Stimulated activated CD8-positive, alpha-beta memory T cell treated with anti-CD3 and anti-CD28 coated beads, Interleukin-2, amount 100 ng/mL, for 1 hour (primary cell): ENCODE data around the gene CSKMT.
"Not testable (repeated sequence)": the region's sequence is repeated elsewhere in the genome, so short reads cannot be mapped to it uniquely, and the experiment has no call there.

Source experiments
- DNase-seq, 2 donors: peaks; one replicate each; pipeline ENCODE4 v3.0.0-alpha.2; 2020; ENCODE audit warnings: low read depth in 2 of 2

CSKMT gene

GRCh38 chr11:62689421-62690183, 24.5 kb downstream of the CSKMT start, which contains the start of gene LRRN4CL:
LRRN4CL (minus strand) TSS chr11:62689530; CDS start chr11:62688508, 1,022 bp downstream.
- no peak for DNase-seq

DNA sequence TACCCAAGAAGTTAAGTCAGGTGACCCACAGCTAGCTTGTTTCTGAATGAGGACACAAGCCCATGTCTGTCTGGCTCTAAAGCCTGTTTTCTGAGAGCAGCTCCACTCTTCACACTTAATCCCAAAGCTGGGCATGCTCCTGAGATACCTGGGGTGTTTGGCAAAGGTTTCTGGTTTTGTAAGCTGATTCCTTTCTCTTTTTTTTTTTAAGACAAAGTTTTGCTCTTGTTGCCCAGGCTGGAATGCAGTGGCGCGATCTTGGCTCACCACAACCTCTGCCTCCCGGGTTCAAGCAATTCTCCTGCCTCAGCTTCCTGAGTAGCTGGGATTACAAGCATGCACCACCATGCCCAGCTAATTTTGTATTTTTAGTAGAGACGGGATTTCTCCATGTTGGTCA, 28.5 kb downstream of the CSKMT start:
- not testable (repeated sequence) for DNase-seq

DNA sequence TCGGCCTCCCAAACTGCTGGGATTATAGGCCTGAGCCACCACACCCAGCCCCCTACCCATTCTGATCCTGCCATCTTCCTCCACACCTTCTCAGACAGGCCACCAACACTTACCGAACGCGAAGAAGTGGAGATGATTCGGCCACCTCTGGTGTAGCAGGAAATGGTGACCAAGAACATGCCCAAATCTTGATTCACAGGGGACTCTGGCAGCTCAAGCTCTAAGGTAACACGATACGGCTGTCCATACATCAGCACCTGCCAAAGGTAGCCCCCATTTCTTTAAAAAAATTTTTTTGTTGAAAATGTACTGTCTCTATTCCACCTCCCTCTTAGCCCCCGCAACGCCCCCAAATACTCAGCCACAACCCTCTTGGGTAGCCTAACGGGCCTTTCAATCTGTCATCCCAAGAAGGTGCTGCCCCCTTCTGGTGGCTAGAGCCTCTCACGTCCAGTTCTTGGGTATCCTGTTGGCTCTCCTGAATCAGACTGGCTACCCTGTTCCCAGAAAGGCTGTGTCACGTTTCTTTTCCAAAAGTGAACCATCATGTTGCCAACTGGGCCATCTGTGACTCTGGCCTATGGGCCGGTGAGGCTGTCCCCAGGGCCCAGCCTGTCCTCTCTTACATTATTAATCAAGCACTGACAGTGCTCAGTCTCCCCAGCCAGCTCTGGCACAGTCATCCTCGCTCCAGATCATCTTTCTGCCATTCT, 29.5 kb downstream of the CSKMT start:
- DNase-seq = peak; percentile 60 to 64

GRCh38 chr11:62702246-62702645, 37.1 kb downstream of the CSKMT start:
- no peak for DNase-seq

- DNase-seq = not testable (repeated sequence)
Observed at GRCh38 chr11:62703921-62704320, 38.8 kb downstream of the CSKMT start.

DNA sequence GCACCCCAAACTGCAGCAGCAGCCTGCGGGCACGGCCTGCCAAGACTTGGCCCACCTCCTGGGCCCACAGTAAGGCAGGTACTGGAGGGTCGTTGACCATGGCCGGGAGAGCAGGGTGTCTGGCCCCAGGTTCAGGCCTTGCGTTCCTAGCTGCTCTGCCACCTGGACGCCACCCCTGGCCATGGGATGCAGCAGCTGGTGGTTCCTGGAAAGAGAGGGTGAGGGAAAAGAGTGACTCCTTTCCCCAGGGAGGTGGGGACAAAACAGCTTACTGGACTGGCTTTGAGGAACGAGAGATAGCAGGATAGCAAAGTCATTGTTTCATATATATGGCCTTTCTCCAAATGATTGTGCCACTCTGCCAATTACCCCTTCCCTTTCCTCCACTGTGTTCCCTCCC, 40.3 kb downstream of the CSKMT start:
- DNase-seq = no peak

DNA sequence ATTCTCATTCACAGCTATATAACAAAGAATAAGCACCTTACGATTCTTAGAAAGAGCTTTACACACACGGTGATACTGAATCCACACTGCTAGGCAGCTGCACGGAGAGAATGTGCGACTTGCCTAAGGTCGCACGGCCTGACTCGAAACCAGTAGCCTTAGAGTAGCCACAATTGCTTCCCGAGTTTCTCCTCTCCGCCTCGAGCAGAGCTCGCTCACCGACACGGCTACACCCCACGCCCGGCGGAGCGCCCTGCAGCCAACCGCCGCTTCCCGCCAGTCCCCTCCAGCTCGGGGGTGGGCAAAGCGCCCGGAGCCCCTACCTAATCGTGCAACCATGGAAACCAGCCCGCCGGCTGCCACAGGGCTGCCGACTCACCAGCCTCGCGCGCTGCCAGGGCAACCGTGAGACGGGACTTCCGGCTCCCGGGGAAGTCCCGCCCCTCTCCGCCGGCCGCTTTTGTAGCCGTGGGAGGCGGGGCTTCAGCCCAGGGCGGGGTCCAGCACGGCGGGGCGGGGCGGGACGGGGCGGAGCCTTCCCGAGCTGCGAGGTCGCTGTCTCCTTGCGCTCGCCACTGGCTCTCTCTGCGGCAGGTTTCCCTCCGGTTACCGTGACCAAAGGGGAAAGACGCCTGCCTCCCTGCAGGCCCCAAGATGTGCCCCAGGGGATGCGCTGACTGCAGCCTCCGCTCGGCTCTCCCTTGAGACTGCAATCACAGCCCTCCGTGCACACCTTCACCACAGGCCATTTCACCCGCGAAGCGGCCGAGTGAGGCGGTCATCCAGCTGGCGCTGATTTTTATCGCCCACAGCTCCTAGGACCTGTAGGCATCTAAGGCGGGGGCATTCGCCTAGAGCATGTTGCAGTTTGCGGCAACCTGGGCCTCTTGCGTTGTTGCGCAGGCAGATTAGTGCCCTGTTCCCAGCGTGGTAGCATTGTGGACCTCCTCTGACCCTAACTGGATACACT, 41.1 kb downstream of the CSKMT start:
- DNase-seq = peak; percentile 90 to 92

DNA sequence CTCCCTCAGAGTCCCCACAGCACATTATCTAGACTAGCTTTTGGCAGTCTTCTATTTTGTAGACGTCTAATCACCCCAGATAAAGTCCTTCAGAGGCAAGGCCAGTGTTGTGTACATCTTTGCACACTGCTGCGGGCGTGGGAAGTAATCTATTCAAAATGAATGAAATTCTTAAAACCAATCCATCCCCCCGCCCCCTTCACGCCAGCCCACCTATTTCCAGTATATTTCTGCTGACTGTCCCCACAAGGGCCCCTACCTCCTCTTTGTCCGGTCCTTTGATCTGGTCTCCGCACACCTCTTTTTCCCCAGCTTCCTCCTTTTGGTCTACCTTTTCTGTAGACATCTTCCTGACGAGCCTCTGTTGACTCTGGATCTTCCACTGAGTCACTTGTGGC, 41.7 kb downstream of the CSKMT start:
- no peak for DNase-seq

GRCh38 chr11:62707277-62707861, 42.3 kb downstream of the CSKMT start, which contains the start of the genes BSCL2 and GNG3:
BSCL2 (minus strand) TSS chr11:62707424; CDS start chr11:62707195, 229 bp downstream.
GNG3 (plus strand) TSS chr11:62707676; CDS start chr11:62708296, 620 bp downstream.
- DNase-seq = no peak

- DNase-seq = no peak
Observed at GRCh38 chr11:62708392-62708791, 43.3 kb downstream of the CSKMT start.

- no peak for DNase-seq
Observed at GRCh38 chr11:62708793-62709192, 43.7 kb downstream of the CSKMT start.

DNA sequence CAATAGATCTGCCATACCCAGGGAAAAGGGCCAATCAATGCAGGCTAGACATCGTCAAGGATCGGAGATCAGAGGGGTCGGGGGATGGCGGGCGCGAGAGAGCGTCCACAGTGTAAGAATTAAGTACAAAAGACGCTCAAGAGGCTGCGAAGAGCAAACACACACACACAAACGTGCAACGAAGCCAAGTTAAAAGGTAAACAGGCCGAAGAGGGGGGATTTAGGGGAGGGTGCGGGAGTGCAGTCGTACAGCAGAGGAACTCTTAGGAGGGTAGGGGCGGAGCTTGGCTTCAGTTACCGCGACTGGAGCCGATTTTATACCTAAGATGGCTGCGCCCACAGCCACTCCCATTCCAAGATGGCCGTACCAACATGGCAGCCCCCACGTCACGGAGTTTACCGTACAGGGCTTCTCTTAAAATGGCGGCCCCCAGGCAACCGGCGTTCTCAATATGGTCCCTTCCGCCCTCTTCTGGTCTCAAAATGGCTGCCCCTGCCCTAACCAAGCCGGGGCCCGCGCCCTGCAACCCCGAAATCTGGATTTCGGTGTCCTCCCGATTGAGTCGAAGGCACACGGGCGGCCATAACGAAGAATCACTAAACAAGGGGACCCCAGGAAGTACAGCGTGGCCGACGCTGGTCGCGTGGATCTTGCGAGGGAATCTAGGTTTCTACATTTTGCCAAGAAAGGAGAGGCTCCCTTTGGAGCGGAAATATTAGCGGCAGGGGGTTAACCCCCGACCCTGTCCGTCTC, 44.3 kb downstream of the CSKMT start:
- peak; percentile 90 to 93 for DNase-seq

- DNase-seq = no peak
Observed at GRCh38 chr11:62710001-62710345, 44.9 kb downstream of the CSKMT start.

DNA sequence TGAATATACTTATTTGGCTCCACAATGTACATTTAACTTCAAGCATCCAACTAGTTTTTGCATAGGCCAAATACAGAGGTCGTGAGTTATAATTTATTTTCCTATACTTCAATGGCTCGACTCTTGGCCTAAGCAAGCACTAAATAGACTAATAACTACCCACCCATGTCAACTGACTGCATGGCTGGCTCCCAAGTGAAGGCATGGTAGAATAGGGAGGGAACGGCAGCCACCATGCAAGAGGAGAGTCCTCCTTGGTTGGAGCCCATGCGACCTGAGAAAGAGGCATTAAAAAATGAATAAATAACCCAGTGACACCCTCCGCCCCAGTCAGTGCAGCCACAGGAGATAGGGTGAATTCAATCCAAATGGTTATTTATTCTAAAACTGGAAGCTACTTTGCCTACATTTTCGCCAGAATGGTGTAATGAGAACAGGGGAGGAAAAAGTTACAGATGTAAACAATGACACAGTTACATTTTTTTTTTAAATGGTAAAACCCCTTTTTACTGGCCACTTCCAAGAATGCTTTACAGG, 47.2 kb downstream of the CSKMT start:
- DNase-seq = no peak

DNA sequence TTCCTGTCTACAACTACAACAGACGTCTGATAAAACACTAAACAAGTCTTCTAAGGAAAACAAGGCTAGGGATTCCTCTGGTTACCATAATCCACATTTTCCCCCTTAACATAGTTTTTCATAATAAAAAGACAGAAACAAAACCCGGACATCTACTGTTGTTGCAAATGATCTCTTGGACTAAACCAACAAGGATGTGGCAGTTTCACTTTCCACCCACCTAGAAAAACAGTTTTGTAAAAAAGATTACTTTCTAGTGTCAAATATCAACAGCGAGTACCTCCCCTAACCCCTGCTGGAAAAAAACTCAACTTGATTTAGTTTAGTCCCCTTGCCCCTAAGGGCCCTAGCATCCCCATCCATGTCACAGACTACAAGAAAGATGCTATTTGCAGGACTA, 47.7 kb downstream of the CSKMT start:
- DNase-seq = no peak

DNA sequence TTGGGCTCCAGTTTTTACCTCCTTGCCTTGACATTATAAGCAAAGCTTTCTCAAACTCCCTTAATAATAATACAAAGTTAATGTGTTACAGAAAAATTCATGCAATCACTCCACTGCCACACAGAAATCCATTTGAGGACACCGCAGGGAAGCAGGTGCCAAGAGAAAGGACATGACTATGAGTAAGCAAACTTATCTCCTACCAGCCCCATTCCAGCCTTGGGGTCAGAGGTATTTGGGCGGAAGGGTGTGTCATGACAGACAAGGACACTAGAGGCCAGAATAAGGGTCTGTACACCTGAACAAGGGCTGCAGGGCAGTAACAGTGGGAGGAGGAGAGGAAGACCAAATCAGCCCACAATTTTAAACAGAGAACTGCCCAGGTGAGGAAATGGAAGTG, 48.2 kb downstream of the CSKMT start:
- DNase-seq = no peak

DNA sequence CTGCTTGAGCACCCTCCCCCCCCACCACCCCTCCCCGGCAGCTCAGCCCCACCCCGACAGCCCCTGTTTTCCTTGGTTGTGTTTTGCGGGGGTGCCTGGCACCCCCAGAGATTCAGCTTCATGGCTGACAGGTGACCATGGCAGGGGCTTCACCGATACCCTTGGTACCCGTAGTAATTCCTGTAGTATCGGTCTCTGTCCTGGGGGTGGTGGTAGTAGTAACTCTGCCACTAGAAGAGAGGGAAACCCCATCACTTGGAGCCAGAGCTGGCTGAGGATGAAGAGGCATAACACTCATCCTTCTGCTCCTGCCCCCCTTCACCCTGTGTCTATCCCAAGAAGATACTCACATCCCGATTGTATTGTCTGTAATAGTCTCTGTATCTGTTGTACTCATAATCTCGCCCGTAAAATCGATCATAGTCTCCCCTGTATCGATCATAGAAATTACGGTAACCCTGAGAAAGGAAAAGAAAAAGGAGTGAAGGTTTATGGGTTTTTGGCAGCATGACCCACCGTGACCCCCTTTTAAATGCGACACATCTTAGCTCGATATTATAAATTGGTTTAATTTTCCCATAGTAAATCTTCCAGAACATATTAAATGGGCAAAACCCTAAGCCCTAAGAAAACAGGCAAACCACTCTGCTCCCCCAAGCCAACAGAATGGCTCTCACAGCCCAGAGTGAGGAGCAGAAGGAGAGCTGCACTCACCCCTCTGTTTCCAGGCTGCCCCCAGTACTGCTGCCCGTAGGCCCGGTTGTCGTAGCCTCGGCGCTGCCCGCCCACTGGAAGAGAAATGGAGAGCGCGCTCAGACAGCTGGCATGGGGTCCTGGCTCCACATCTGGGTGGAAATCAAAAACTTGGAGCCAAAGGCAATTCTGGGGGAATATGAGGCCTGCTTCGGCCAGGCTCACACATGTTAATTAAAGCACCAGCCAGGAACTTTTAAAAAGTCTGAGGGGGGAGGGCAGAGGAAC, 50.3 kb downstream of the CSKMT start:
- no peak for DNase-seq

- no peak for DNase-seq
Observed at GRCh38 chr11:62716206-62716605, 51.1 kb downstream of the CSKMT start.

GRCh38 chr11:62716816-62717215, 51.7 kb downstream of the CSKMT start:
- no peak for DNase-seq
